ENCODE measurements around the gene TMEM63B.

DNA sequence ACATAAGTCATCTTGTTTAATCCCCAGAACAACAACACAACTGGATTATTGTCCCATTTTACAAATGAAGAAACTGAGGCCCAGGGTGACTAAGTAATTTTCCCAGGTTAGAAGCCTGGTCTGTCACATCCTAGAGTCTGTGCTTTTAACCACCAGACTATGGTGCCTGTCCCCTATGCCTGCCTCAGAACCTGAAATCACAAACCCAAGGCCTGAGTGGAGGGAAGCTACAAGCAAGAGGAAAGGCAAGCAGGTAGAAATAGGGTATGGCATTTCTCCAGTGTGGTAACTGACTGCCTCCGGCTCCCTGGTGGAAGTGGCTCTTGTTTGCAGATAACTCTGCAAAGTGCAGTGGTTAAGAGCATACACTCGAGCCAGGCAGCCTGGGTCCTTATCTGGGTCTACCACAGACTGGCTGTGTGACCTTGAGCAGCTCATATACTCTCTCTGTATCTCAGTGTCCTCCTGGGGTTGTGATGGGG is 2.5 kb downstream of the TMEM63B start:
- TF ChIP-seq, protein P1, sequence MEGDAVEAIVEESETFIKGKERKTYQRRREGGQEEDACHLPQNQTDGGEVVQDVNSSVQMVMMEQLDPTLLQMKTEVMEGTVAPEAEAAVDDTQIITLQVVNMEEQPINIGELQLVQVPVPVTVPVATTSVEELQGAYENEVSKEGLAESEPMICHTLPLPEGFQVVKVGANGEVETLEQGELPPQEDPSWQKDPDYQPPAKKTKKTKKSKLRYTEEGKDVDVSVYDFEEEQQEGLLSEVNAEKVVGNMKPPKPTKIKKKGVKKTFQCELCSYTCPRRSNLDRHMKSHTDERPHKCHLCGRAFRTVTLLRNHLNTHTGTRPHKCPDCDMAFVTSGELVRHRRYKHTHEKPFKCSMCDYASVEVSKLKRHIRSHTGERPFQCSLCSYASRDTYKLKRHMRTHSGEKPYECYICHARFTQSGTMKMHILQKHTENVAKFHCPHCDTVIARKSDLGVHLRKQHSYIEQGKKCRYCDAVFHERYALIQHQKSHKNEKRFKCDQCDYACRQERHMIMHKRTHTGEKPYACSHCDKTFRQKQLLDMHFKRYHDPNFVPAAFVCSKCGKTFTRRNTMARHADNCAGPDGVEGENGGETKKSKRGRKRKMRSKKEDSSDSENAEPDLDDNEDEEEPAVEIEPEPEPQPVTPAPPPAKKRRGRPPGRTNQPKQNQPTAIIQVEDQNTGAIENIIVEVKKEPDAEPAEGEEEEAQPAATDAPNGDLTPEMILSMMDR (IDR thresholded peaks at IDR 0.05) = no peak
- no peak for TF ChIP-seq POLR2AphosphoS5 (IDR thresholded peaks at IDR 0.05)
- TF ChIP-seq POLR2A (IDR thresholded peaks at IDR 0.05) = no peak
